ENCODE data around the gene RYK.
A peak's percentile ranks its signal among the peaks of the same experiment; 100 is the strongest.
"Not testable (repeated sequence)": the region's sequence is repeated elsewhere in the genome, so short reads cannot be mapped to it uniquely, and the experiment has no call there.

RYK gene

GRCh38 chr3:134250717-134251220 lies at the start of gene RYK:
RYK (minus strand) TSS chr3:134250859; CDS start chr3:134250654, 205 bp downstream.
- peak; percentile 71 for DNase-seq (ENCODE audit: low spot score)

GRCh38 chr3:134299888-134300206 lies 49.2 kb upstream of the RYK start:
- no peak for DNase-seq (ENCODE audit: low spot score)

- no peak for DNase-seq (ENCODE audit: low spot score)
Observed at GRCh38 chr3:134299185-134299887, 48.7 kb upstream of the RYK start.

GRCh38 chr3:134298249-134298648 lies 47.6 kb upstream of the RYK start:
- DNase-seq (ENCODE audit: low spot score), result no peak

GRCh38 chr3:134296616-134297015 lies 46.0 kb upstream of the RYK start:
- no peak for DNase-seq (ENCODE audit: low spot score)

- DNase-seq (ENCODE audit: low spot score), result no peak
Observed at GRCh38 chr3:134295930-134296329, 45.3 kb upstream of the RYK start.

GRCh38 chr3:134294302-134295280 lies 43.9 kb upstream of the RYK start:
- no peak for DNase-seq (ENCODE audit: low spot score)

- DNase-seq (ENCODE audit: low spot score), result no peak
Observed at GRCh38 chr3:134291319-134292254, 40.9 kb upstream of the RYK start.

- no peak for DNase-seq (ENCODE audit: low spot score)
Observed at GRCh38 chr3:134287512-134287911, 36.9 kb upstream of the RYK start.

GRCh38 chr3:134284438-134284837 lies 33.8 kb upstream of the RYK start:
- DNase-seq (ENCODE audit: low spot score), result no peak

- DNase-seq (ENCODE audit: low spot score), result no peak
Observed at GRCh38 chr3:134282659-134283047, 32.0 kb upstream of the RYK start.

GRCh38 chr3:134281912-134282658 lies 31.4 kb upstream of the RYK start:
- no peak for DNase-seq (ENCODE audit: low spot score)

GRCh38 chr3:134279466-134279865 lies 28.8 kb upstream of the RYK start:
- DNase-seq (ENCODE audit: low spot score), result peak; percentile 30

- no peak for DNase-seq (ENCODE audit: low spot score)
Observed at GRCh38 chr3:134277066-134277660, 26.5 kb upstream of the RYK start.

- no peak for DNase-seq (ENCODE audit: low spot score)
Observed at GRCh38 chr3:134276086-134276485, 25.4 kb upstream of the RYK start.

GRCh38 chr3:134275110-134275509 lies 24.5 kb upstream of the RYK start:
- DNase-seq (ENCODE audit: low spot score), result not testable (repeated sequence)

- DNase-seq (ENCODE audit: low spot score), result no peak
Observed at GRCh38 chr3:134274571-134274970, 23.9 kb upstream of the RYK start.

GRCh38 chr3:134267996-134268395 lies 17.3 kb upstream of the RYK start:
- DNase-seq (ENCODE audit: low spot score), result no peak

GRCh38 chr3:134260987-134261386 lies 10.3 kb upstream of the RYK start:
- no peak for DNase-seq (ENCODE audit: low spot score)

- no peak for DNase-seq (ENCODE audit: low spot score)
Observed at GRCh38 chr3:134258761-134259347, 8.2 kb upstream of the RYK start.

All from COLO829 (cell line).